B cell (primary cell): ENCODE measurements around the gene USE1.

Experiments
- CTCF ChIP-seq: fragments of 200-600 bp; IDR thresholded peaks from one replicate; pipeline ENCODE4 v1.8.0; 2022; ENCODE audit warnings: antibody characterized with exemption, mild to moderate bottlenecking
- EZH2 ChIP-seq: IDR thresholded peaks from 2 replicates; pipeline ENCODE4 v1.6.1; 2012; ENCODE audit warnings: borderline replicate concordance, low read depth, mild to moderate bottlenecking, moderate library complexity, low read length; ENCODE audit not compliant: insufficient read depth, poor library complexity, severe bottlenecking

DNA sequence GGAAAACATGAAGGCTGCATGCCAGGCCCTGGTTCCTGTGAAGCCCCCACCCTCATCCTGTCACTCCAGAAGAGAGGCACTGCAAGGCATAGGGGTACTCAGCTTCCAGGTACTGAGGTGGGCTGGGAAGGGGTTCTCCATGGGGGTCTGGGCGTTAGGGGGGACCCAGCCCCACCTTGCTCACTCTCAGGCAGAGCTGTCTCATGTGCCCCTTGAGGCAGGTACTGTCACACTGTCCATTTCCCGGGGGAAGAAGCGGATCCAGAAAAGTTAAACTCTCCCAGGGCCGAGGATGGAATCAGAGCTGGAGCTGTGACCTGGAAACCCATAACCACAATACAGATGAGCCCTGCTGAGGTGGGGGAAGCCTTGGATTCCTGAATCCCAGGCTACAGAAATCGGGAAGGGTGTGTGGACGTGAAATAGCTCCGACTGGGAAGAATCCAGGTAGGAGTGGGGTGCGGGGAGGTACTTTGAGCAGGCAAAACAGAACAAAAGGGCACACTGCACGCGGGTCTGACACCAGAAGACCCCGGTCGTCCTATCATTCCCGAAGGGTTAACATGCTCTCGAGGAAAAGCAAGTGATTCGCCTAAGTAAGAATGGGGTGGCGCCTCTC lies 540 bp upstream of the USE1 start:
- TF ChIP-seq EZH2 (no peak), CTCF (no peak)
